GM12878 (cell line): ENCODE data around the gene EIF3A. TPM values are rescaled to one million over a fixed set of nuclear protein-coding genes. Genes with fewer than 3 reads are reported as not detected.

Experiments used
- ASH2L ChIP-seq: fragments of 300-600, 200-600 bp; sonication (generic); IDR thresholded peaks from 2 replicates; pipeline ENCODE4 v1.6.1; 2017; ENCODE audit warnings: low read depth, mild to moderate bottlenecking, borderline replicate concordance
- BACH1 ChIP-seq: fragments of 450-650 bp; IDR thresholded peaks from 2 replicates; pipeline ENCODE4 v1.6.1; 2017; ENCODE audit warnings: mild to moderate bottlenecking, borderline replicate concordance
- BCL11A ChIP-seq: IDR thresholded peaks from 2 replicates; pipeline ENCODE4 v1.6.1; 2011; ENCODE audit warnings: low read depth, low read length
- CTCF ChIP-seq, 3 experiments: IDR thresholded peaks in 2 of 3; conservative IDR thresholded peaks in 1 of 3; 2 replicates each; pipeline ENCODE4 v1.5.1; 2011; ENCODE audit warnings: low read depth in 3 of 3, low read length in 3 of 3, mild to moderate bottlenecking in 3 of 3, control low read depth in 2 of 3, moderate library complexity in 2 of 3, inconsistent platforms in 1 of 3, mixed read lengths in 1 of 3; ENCODE audit not compliant: control insufficient read depth in 2 of 3, insufficient read depth in 1 of 3; ENCODE audit errors: extremely low read depth in 1 of 3
- HCFC1 ChIP-seq: fragments of 150-350 bp; IDR thresholded peaks from 2 replicates; pipeline ENCODE4 v1.6.1; 2014; ENCODE audit warnings: low read length
- HDAC6 ChIP-seq: fragments of 200-600 bp; sonication (generic); IDR thresholded peaks from one replicate; pipeline ENCODE4 v1.8.0; 2017; ENCODE audit warnings: antibody characterized with exemption; ENCODE audit not compliant: unreplicated experiment
- HDGF ChIP-seq: fragments of 450-650 bp; IDR thresholded peaks from 2 replicates; pipeline ENCODE4 v1.6.1; 2016; ENCODE audit warnings: antibody characterized with exemption
- HSF1 ChIP-seq: fragments of 150-350 bp; IDR thresholded peaks from 2 replicates; pipeline ENCODE4 v1.6.1; 2014; ENCODE audit warnings: mild to moderate bottlenecking, low read depth, low read length
- IKZF1 ChIP-seq: fragments of 450-650 bp; conservative IDR thresholded peaks from 2 replicates; pipeline ENCODE4 v1.6.1; 2017; ENCODE audit warnings: antibody characterized with exemption, mild to moderate bottlenecking
- JUNB ChIP-seq: IDR thresholded peaks from 2 replicates; pipeline ENCODE4 v1.6.1; 2016; ENCODE audit warnings: antibody characterized with exemption, mild to moderate bottlenecking
- MEF2A ChIP-seq: IDR thresholded peaks from 2 replicates; pipeline ENCODE4 v1.6.1; 2011; ENCODE audit warnings: low read depth, mild to moderate bottlenecking, low read length, moderate library complexity; ENCODE audit not compliant: insufficient read depth
- MLLT1 ChIP-seq: fragments of 450-650 bp; IDR thresholded peaks from 2 replicates; pipeline ENCODE4 v1.6.1; 2016; ENCODE audit warnings: mild to moderate bottlenecking
- MYC ChIP-seq: IDR thresholded peaks from 2 replicates; pipeline ENCODE4 v1.6.1; 2011; ENCODE audit warnings: mild to moderate bottlenecking, low read length, moderate library complexity, inconsistent platforms; ENCODE audit not compliant: insufficient read depth, insufficient replicate concordance, insufficient read length, severe bottlenecking
- NFIC ChIP-seq: IDR thresholded peaks from 2 replicates; pipeline ENCODE4 v1.6.1; 2012; ENCODE audit warnings: low read depth, mild to moderate bottlenecking, inconsistent platforms, low read length, moderate library complexity
- PAX8 ChIP-seq: fragments of 450-650 bp; IDR thresholded peaks from 2 replicates; pipeline ENCODE4 v1.6.1; 2017; ENCODE audit warnings: mild to moderate bottlenecking, moderate library complexity
- POLR2A ChIP-seq: IDR thresholded peaks from 2 replicates; pipeline ENCODE4 v1.6.1; 2011; ENCODE audit warnings: low read depth, mild to moderate bottlenecking, low read length
- RELA ChIP-seq: fragments of 450-650 bp; IDR thresholded peaks from 2 replicates; pipeline ENCODE4 v1.8.0; 2014; ENCODE audit warnings: borderline replicate concordance; ENCODE audit not compliant: partially characterized antibody
- SKIL ChIP-seq: fragments of 450-650 bp; IDR thresholded peaks from 2 replicates; pipeline ENCODE4 v1.6.1; 2017; ENCODE audit warnings: mild to moderate bottlenecking, low read depth, inconsistent platforms; ENCODE audit not compliant: poor library complexity, severe bottlenecking
- SMAD1 ChIP-seq: fragments of 450-650 bp; IDR thresholded peaks from 2 replicates; pipeline ENCODE4 v1.6.1; 2018; ENCODE audit warnings: mild to moderate bottlenecking, low read depth; ENCODE audit not compliant: partially characterized antibody
- SMAD5 ChIP-seq: IDR thresholded peaks from 2 replicates; pipeline ENCODE4 v1.6.1; 2016; ENCODE audit warnings: antibody characterized with exemption, low read depth
- SPI1 ChIP-seq: IDR thresholded peaks from 2 replicates; pipeline ENCODE4 v1.6.1; 2011; ENCODE audit warnings: low read depth, mild to moderate bottlenecking, low read length, moderate library complexity, borderline replicate concordance; ENCODE audit not compliant: insufficient read depth
- TCF3 ChIP-seq: IDR thresholded peaks from 2 replicates; pipeline ENCODE4 v1.6.1; 2012; ENCODE audit warnings: low read depth, mild to moderate bottlenecking, low read length, borderline replicate concordance; ENCODE audit not compliant: insufficient read depth
- ZNF207 ChIP-seq: fragments of 450-650 bp; IDR thresholded peaks from 2 replicates; pipeline ENCODE4 v1.6.1; 2014; ENCODE audit warnings: antibody characterized with exemption, mild to moderate bottlenecking, borderline replicate concordance
- polyA plus RNA-seq, 11 experiments: library from polyadenylated mRNA; depleted of rRNA in 4 of 11; unstranded in 6 of 11; stranded (reverse) in 5 of 11; fragments of >200 nt; fragmentation: Nextera tagmentation in 4 of 11; fragmentation: Illumina TruSeq in 1 of 11; extraction: Ambion mirVana in 4 of 11; extraction: Trizol in 1 of 11; gene quantifications; 1 replicate in 1 of 11; 2 replicates in 10 of 11; pipeline versions ENCODE4 v1.2.1 to v1.2.3, GENCODE V29; 2011 to 2016; ENCODE audit warnings: inconsistent platforms in 2 of 11, missing spikeins in 2 of 11, low read depth in 1 of 11
- total RNA-seq, 4 experiments: library from RNA; depleted of rRNA in 3 of 4; stranded (reverse); fragments of >200 nt in 3 of 4; fragmentation: Illumina TruSeq in 1 of 4; extraction: Trizol in 1 of 4; gene quantifications; 2 replicates each; pipeline versions ENCODE4 v1.2.1 to v1.2.3, GENCODE V29; 2013 to 2021

EIF3A gene
- total and polyA plus RNA-seq, 10 of the 15 experiments (the other 5 are each of a cell fraction or from before 2014, with no cell fraction given) = 42.3 to 195 (median 96.3) TPM

- TF ChIP-seq CTCF (IDR thresholded peaks at IDR 0.05 in 2 of 3, conservative IDR thresholded peaks at IDR 0.05 in 1 of 3; ENCODE audit: control insufficient read depth in 2 of 3, extremely low read depth in 1 of 3, insufficient read depth in 1 of 3, low read depth in 3 of 3, low read length in 3 of 3) (no peak), HDAC6 (no peak), MYC (peak; percentile 22), NFIC (peak; percentile 7; the same call in 1 of the 2 replicates), PAX8 (no peak), SKIL (no peak), TCF3 (0 out of 2 replicates have a peak, but pooled peaks have one; percentile 6), ZNF207 (peak; percentile 7; the same call in 1 of the 2 replicates), MEF2A (no peak), BACH1 (0 out of 2 replicates have a peak, but pooled peaks have one; percentile 23), HCFC1 (peak; percentile 30; the same call in 1 of the 2 replicates), SMAD1 (peak; percentile 21), SPI1 (no peak), ASH2L (peak; percentile 68; the same call in 1 of the 2 replicates), HDGF (peak; percentile 78; the same call in 1 of the 2 replicates), SMAD5 (no peak), BCL11A (no peak), POLR2A (peak; percentile 26; the same call in 1 of the 2 replicates), IKZF1 (peak; percentile 37; the same call in 1 of the 2 replicates), JUNB (no peak), HSF1 (no peak), MLLT1 (peak; percentile 48; the same call in 1 of the 2 replicates), RELA (no peak)
These were observed 757 bp downstream of the EIF3A start (continued) for GRCh38 chr10:119079599-119080520.
